HG03097 (cell line): ENCODE measurements around the gene DPEP3.
"Not testable (repeated sequence)": the region's sequence is repeated elsewhere in the genome, so short reads cannot be mapped to it uniquely, and the experiment has no call there.

Source experiments
- ATAC-seq: cut with Tn5 transposase; IDR thresholded peaks from one replicate; pipeline ENCODE4 v1.9.1; 2021; ENCODE audit not compliant: unreplicated experiment, low FRiP score

DPEP3 gene, protein sequence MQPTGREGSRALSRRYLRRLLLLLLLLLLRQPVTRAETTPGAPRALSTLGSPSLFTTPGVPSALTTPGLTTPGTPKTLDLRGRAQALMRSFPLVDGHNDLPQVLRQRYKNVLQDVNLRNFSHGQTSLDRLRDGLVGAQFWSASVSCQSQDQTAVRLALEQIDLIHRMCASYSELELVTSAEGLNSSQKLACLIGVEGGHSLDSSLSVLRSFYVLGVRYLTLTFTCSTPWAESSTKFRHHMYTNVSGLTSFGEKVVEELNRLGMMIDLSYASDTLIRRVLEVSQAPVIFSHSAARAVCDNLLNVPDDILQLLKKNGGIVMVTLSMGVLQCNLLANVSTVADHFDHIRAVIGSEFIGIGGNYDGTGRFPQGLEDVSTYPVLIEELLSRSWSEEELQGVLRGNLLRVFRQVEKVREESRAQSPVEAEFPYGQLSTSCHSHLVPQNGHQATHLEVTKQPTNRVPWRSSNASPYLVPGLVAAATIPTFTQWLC

DNA sequence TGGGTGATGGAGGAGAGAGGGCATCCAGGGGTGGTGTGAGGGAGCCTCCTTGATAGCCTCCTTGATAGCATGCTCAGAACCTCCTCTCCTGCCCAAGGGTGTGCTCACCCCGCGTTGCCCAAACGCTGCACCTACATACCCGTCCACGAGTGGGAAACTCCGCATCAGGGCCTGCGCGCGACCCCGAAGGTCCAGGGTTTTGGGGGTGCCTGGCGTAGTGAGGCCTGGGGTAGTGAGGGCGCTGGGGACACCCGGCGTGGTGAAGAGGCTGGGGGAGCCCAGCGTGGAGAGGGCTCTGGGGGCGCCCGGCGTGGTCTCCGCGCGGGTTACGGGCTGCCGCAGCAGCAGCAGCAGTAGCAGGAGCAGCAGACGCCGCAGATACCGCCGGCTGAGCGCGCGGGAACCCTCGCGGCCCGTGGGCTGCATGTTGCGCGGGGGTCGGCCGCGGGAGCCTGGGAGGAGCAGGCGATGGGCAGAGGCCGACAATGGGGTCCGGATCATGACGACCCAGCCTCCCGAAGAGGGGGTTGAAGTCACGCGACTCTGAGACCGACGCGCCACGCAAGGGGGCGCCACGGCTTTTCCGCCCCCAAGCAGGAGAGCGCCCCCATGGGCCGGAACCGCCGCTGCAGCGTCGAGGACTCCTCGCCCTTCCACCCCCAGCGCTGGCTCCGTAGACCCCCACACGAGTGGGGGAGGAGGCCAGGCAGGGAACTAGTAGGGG lies at the start of gene DPEP3:
Gene DPEP3, minus strand, starts transcription at position 545 of the 724 bp plus-strand sequence. Its CDS starts 119 bp downstream, at position 426.
- no peak for ATAC-seq

DNA sequence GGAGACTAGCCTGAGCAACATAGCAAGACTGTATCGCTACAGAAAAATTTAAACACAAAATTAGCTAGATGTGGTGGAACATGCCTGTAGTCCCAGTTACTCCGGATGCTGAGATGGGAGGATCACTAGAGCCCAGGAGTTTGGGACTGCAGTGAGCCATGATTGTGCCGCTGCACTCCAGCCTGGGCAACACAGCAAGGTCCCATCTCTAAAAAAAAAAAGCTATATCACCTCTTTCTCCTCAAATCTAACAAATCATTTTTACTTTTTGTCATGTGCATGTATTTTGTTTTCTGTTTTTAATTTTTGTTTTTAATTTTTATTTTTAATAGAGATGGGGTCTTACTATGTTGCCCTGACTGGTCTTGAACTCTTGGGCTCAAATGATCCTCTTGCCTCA lies 48.7 kb upstream of the DPEP3 start:
- no peak for ATAC-seq

DNA sequence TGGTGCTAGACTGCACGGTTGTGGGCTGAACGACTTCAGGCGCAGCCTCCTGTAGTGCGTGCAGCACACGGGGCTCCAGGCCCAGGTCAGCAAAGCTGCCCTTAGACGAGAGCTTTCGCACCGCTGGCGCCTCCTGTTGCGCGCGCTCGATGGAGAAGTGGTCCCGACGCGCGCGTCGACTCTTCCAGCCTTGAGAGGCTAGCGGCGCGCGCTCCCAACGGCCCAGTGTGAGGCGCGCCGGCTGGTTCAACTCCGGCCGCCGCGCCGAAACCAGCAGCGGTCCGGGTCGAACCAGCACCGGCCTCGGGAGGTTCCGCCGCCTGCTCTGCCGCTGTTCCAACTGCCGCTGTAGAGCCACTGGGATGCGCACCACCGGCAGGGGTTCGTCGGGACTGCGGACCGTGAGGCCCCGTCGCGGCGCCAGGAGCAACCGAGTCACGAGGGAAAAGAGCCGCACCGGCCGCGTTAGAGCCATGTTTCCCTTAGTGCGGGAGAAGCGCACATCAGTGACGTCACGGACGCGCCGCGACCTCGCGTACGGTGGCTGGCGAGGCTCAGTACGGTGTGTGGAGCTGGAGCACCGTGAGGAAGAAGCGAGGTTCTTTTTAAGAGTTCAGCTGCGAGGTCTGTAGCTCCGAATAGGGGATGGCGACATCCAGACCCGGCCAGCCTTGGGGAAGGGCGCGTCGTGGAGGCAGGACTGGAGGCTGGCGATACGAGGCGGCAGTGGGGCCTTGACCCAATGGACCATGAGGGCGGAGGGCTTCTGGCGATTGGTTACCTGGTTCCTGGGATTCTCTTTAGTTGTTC lies 42.6 kb upstream of the DPEP3 start, which contains the start of the genes DDX28 and DUS2:
Gene DDX28, minus strand, starts transcription at position 505 of the 810 bp plus-strand sequence. Its CDS starts 30 bp downstream, at position 475.
Gene DUS2, plus strand, starts transcription at position 557 of the 810 bp plus-strand sequence. CDS start 14,740 bp downstream, outside the sequence.
- ATAC-seq = peak; percentile 81

DNA sequence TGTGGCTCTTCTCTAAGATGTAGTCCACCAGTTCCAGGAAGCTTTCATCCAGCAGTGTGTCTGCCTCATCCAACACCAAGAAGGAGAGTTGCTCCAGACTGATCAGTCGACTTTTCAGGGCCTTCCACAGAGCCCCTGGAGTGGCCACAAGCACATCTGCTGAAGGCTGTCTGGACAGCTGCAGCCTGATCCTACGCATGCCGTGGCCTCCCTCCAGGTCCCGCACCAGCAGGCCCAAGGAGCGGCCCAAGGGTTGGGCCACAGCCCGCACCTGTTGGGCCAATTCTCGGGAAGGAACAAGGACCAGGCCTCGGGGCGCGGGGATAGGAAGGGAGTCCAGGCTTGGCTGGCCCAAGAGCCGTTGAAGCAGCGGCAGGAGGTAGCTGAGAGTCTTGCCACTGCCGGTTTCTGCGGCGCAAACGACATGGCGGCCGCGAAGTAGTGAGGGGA lies 42.0 kb upstream of the DPEP3 start:
- no peak for ATAC-seq

DNA sequence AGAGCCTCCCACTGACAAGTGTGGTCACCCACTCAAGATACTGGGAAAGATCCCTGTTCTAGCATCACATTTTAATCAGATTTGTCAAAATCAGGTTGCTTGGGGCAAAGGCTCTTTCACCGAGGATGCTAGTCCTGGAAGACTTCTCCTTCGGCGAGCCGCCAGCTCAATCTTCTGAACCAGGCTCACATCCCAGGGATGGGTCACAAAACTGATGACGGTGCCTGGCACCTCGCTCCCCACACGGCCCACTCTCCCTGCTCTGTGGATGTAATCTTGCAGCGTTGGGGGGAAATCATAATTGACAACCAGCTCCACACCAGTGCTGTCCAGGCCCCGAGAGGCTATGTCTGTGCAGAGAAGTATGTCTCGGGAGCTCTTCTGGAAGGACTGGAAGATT lies 41.2 kb upstream of the DPEP3 start:
- no peak for ATAC-seq

DNA sequence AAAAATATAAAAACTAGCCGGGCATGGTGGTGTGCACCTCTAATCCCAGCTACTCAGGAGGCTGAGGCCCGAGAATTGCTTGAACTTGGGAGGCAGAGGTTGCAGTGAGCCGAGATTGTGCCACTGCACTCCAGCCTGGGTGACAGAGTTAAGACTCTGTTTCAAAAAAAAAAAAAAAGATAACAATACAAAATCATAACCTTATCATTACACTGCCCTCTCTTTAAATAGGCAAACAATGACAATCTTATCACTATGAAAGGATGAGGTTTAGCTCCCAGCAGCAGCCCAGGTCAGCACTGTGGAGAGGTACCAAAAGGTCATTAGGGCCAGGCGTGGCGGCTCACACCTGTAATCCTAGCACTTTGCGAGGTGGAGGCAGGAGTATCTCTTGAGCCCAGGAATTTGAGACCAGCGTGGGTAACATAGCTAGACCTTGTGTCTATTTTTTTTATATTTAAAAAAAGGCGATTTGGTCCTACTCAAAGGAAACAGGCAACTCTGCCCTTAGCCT lies 38.9 kb upstream of the DPEP3 start:
- no peak for ATAC-seq

DNA sequence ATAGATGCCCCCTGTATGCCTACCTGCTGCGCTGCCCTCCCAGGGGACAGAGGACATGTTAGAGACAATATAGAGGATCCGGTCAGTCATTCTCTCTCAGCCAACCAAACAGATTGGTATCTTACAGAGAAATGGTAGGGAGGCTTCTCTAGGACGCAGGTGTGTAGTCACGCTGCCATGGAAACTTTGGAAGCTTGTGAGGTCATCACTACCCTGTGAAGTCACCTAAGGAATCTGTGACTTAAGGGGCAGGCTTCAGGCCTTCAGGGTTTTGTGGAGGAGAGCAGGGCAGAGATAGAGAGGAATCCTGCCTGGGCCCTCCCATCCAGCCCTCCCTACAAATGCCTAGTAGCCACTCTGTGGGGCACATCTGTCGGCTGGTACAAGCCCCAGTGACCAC lies 35.4 kb upstream of the DPEP3 start, which contains the start of gene DPEP2NB:
Gene DPEP2NB, minus strand, starts transcription at position 231 of the 400 bp plus-strand sequence. Its CDS starts 141 bp downstream, at position 90.
- no peak for ATAC-seq

DNA sequence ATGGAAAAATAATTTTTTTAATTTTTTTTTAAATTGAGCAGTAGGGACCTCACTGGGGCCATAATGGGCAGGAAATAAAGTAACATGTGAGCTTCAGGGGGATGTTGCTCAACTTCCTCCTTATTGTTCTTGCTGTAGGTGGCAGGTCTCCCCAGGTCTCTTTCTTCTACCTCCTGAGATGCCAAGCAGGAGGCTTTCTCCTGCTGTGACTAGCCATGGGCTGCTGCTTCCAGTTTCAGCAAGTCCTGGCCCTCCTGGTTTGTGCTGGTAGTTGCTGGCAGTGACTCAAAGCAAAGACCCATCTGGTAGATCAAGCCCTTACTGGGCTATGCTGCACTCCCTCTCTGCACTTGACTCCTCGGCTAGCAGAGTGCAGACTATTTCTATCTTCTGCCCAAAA lies 33.1 kb upstream of the DPEP3 start:
- no peak for ATAC-seq

DNA sequence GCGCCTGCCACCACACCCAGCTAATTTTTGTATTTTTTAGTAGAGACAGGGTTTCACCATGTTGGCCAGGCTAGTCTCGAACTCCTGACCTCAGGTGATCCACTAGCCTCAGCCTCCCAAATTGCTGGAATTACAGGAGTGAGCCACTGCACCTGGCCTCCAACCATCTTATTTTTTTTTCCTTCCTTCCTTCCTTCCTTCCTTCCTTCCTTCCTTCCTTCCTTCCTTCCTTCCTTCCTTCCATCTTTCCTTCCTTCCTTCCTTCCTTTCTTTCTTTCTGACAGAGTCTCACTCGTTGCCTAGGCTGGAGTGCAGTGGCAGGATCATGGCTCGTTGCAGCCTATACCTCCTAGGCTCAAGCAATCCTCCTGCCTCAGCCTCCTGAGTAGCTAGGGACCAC lies 29.6 kb upstream of the DPEP3 start:
- ATAC-seq = not testable (repeated sequence)

DNA sequence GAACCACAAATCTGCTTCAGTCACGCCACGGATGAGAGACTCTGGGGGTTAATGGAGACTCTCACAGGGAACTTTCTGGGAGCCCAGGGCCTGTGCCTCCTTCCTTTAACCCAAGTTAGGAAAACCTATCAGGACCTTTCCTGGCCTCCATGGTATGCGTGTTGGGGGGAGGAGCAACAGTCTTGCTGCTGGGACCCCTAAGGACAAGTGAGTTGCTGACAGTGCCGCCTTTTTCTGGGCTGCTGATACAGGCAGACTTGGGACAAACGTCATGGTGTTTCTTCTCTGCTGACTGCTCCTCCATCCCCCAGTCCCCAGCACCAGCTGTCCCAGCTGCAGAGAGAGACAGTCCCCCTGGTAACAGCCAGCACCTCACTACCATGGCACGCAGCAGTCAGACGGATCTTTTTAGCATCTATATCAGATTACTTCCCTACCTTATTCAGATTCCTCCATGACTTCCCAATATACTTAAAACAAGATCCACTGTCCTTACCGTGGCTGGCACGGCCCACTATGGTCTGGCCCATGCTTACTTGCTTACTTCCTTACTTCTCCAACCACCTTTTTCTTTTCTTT lies 28.9 kb upstream of the DPEP3 start:
- ATAC-seq = no peak

DNA sequence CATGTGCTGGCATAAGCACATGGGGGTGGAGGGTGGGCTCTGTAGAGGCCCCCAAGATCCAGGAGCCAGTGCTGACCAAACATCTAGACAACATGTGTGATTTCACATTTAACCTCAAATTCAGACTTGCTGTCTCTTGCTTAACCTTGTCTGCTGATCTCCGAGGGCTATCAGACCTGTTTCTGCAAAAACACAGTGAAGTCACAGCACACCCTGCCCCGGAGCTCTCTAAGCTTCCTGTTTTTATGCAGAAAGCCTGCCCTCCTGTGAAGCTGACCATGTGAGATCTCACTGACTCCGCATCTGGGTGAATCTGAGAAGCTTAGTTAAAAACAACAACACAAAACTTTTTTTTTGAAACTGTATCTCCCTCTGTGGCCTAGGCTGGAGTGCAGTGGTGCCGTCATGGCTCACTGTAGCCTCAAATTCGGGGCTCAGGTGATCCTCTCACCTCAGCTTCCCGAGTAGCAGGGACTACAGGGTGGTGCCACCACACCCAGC lies 25.5 kb upstream of the DPEP3 start:
- ATAC-seq = no peak

DNA sequence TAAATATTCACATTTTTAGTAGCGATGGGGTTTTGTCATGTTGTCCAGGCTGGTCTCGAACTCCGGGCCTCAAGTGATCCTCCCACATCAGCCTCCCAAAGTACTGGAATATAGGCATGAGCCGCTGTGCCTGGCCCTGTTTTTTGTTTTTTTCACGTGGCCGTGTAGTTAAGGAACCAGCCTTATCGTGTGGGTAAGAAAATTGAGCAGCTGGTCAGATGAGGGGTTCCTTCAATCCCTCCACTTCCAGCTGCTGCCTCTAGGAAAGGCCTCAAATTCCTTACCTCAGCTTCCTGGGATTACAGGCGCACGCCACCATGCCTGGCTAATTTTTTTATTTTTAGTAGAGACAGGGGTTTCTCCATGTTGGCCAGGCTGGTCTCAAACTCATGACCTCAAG lies 24.9 kb upstream of the DPEP3 start:
- no peak for ATAC-seq

DNA sequence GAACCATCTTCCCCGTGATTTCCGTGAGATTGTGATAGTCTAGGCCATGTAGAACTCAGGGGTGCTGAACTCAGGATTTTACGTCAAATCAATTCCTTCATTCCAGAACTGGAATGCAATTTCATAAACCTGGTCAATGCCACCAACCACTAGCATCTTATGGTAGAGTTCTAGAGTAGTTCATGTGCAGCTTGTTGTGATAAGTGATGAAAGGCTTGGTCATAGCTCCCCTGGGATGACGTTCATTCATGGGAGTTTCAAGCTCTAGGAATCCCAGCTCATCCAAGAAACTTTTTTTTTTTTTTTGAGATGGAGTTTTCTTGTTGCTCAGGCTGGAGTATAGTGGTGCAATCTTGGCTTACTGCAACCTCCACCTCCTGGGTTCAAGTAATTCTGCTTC lies 22.7 kb upstream of the DPEP3 start:
- ATAC-seq = no peak

DNA sequence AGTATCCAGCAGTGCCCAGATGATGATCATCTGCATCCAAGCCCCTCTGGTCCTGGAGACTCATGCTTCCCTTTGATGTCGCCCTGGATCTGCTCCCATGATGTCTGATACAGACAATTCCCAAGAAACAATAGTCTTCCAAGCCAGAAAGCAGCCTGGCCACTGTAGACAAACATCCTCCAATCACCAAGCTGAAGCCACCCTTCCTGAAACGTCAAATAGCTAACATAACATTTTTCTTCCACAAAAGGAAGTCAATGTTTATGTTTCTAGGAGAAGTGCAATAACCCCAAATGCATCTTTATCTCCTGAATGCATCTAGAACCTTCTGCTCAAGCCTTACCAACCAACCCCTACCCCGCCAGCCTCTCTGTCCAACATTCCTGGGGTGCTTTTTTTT lies 20.2 kb upstream of the DPEP3 start:
- ATAC-seq = no peak

DNA sequence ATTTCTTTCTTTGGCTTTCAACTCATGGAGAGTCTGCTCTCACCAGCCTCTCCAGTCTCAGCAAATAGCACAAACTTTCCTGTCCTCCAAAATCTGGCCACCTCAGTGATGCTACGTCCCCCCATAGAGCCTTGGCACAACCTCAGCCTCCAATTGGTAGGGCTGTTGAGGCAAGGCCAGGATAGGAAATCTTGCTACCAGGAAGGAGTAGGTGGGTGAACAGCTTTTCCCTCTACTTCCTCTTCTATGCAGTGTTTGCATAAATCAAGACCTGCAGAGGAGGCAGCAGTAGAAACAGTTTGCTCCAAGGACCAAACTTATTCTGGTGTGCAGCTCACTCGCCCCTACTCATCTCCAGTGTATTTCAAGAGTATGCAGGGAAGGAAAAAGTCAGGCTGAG lies 19.7 kb upstream of the DPEP3 start:
- no peak for ATAC-seq

DNA sequence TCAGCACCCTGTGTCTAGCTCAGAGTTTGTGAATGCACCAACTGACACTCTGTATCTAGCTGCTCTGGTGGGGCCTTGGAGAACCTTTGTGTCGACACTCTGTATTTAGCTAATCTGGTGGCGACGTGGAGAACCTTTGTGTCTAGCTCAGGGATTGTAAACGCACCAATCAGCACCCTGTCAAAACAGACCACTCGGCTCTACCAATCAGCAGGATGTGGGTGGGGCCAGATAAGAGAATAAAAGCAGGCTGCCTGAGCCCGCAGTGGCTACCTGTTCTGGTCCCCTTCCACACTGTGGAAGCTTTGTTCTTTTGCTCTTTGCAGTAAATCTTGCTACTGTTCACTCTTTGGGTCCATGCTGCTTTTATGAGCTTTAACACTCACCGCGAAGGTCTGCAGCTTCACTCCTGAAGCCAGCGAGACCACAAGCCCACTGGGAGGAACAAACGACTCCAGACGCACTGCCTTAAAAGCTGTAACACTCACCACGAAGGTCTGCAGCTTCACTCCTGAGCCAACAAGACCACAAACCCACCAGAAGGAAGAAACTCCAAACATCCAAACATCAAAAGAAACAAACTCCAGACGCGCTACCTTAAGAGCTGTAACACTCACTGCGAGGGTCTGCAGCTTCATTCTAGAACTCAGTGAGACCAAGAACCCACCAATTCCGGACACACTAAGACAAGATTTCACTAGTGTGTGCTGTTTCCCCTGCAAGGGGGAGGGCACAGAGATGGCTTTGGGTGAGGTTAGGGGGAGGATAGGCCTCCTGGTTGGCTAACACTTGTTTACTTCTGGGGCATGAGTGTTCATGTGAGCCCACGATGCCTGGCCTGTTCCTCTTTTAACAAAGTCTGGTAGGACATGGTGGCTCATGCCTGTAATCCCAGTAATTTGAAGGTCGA lies 18.7 kb upstream of the DPEP3 start, which contains the start of gene DPEP2:
Gene DPEP2, minus strand, starts transcription at position 706 of the 910 bp plus-strand sequence. CDS start 6,272 bp downstream, outside the sequence.
- not testable (repeated sequence) for ATAC-seq

DNA sequence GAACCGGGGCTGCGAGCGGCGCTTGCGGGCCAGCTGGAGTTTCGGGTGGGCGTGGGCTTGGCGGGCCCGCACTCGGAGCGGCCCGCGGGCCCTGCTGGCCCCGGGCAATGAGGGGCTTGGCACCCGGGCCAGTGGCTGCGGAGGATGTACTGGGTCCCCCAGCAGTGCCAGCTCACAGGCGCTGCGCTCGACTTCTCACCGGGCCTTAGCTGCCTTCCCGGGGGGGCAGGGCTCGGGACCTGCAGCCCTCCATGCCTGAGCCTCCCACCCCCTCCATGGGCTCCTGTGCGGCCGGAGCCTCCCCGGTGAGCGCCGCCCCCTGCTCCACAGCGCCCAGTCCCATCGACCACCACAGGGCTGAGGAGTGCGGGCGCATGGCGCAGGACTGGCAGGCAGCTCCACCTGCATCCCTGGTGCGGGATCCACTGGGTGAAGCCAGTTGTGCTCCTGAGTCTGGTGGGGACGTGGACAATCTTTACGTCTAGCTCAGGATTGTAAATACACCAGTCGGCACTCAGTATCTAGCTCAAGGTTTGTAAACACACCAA lies 18.0 kb upstream of the DPEP3 start:
- ATAC-seq = not testable (repeated sequence)

DNA sequence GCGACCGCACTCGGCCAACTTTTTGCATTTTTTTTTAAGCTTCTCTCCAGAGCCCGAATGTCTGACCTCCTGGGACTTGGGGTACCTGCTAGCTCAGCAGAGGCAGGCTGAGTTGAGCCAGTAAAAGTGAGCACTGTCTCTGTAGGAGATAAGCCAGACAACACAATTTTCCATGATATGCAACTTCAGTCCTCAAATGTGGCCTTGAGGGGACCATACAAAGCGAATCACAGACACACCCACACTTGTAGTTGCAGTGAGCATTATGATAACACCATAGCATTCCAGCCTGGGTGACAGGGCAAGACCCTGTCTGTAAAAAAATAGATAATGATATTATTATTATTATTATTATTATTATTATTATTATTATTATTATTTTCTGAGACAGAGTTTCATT lies 16.4 kb upstream of the DPEP3 start:
- ATAC-seq = no peak
